DND-41 (cell line): ENCODE measurements around the gene FASTK.
A peak's percentile ranks its signal among the peaks of the same experiment; 100 is the strongest.

Experiments
- ATAC-seq: fragments of 200-7000 bp; cut with Tn5 transposase; 3 replicates; pipeline ENCODE4 v1.9.1; 2021; ENCODE audit warnings: low read depth; ENCODE audit not compliant: insufficient read depth
- DNase-seq: peaks from one replicate; pipeline ENCODE4 v3.0.0-alpha.2; 2020
- H2AFZ ChIP-seq: 2 replicates; pipeline ENCODE4 v1.6.0; 2012; ENCODE audit warnings: low read depth, low read length
- H3K27ac ChIP-seq: 2 replicates; pipeline ENCODE4 v1.5.1; 2012; ENCODE audit warnings: low read length, inconsistent platforms
- H3K27me3 ChIP-seq: fragments of 200-600 bp; sonication (generic); 2 replicates; pipeline ENCODE4 v1.6.0; 2012; ENCODE audit warnings: low read length, mild to moderate bottlenecking, inconsistent platforms; ENCODE audit not compliant: insufficient read depth, poor library complexity
- H3K36me3 ChIP-seq: 2 replicates; pipeline ENCODE4 v1.5.1; 2012; ENCODE audit warnings: low read length, inconsistent platforms; ENCODE audit not compliant: insufficient read depth
- H3K4me1 ChIP-seq: 2 replicates; pipeline ENCODE4 v1.5.1; 2012; ENCODE audit warnings: mild to moderate bottlenecking, low read length; ENCODE audit not compliant: insufficient read depth
- H3K4me2 ChIP-seq: 2 replicates; pipeline ENCODE4 v1.6.0; 2012; ENCODE audit warnings: mild to moderate bottlenecking, moderate library complexity, low read length, inconsistent platforms; ENCODE audit not compliant: insufficient read depth
- H3K4me3 ChIP-seq, 2 experiments: fragments of 200-600 bp in 1 of 2; shearing (Covaris generic) in 1 of 2; 2 replicates each; pipeline ENCODE4 v1.5.1; 2012 to 2016; ENCODE audit warnings: inconsistent platforms in 2 of 2, low read length in 2 of 2, mild to moderate bottlenecking in 2 of 2, low read depth in 1 of 2, moderate library complexity in 1 of 2
- H3K79me2 ChIP-seq: 2 replicates; pipeline ENCODE4 v1.6.0; 2012; ENCODE audit warnings: low read length, inconsistent platforms; ENCODE audit not compliant: insufficient read depth
- H3K9ac ChIP-seq: 2 replicates; pipeline ENCODE4 v1.6.0; 2012; ENCODE audit warnings: low read depth, mild to moderate bottlenecking, inconsistent platforms, low read length, moderate library complexity
- H3K9me3 ChIP-seq: 2 replicates; pipeline ENCODE4 v1.5.1; 2012; ENCODE audit warnings: low read length, moderate library complexity, mild to moderate bottlenecking, inconsistent platforms; ENCODE audit not compliant: insufficient read depth, severe bottlenecking
- H4K20me1 ChIP-seq: 2 replicates; pipeline ENCODE4 v1.6.0; 2012; ENCODE audit warnings: low read length; ENCODE audit not compliant: insufficient read depth
- CTCF ChIP-seq: IDR thresholded peaks from 2 replicates; pipeline ENCODE4 v1.5.1; 2012; ENCODE audit warnings: borderline replicate concordance, low read length, moderate library complexity, mild to moderate bottlenecking; ENCODE audit not compliant: poor library complexity, severe bottlenecking; ENCODE audit errors: extremely low read depth
- EZH2 ChIP-seq: IDR thresholded peaks from 3 replicates; pipeline ENCODE4 v1.6.1; 2012; ENCODE audit warnings: borderline replicate concordance, low read depth, mild to moderate bottlenecking, moderate library complexity, low read length, inconsistent platforms; ENCODE audit not compliant: severe bottlenecking

Gene FASTK

GRCh38 chr7:151124481-151124880 lies 43.9 kb upstream of the FASTK start:
- no peak overlapping the region for H2AFZ ChIP-seq
- no peaks in the 10 kb centered on the region for H3K27me3 ChIP-seq
- ATAC-seq (no peak), DNase-seq (no peak)
- H3K79me2 ChIP-seq = no peaks in the 10 kb centered on the region
- H3K4me2 ChIP-seq = no peak overlapping the region
- H3K4me3 ChIP-seq = no peak overlapping the region
- H4K20me1 ChIP-seq = peaks cover 7% of the 10 kb centered on the region
- H3K9ac ChIP-seq = no peak overlapping the region
- no peaks in the 10 kb centered on the region for H3K9me3 ChIP-seq
- H3K27ac ChIP-seq = no peak overlapping the region
- TF ChIP-seq EZH2 (no peak), CTCF (no peak)
- peaks cover 21% of the 10 kb centered on the region for H3K36me3 ChIP-seq
- no peaks in the 10 kb centered on the region; the same call in 1 of the 2 replicates for H3K4me1 ChIP-seq

- Histone ChIP-seq H3K4me1 (peaks cover 2% of the 10 kb centered on the region), H4K20me1 (peaks cover 7% of the 10 kb centered on the region), H3K27me3 (no peaks in the 10 kb centered on the region), H3K4me2 (no peak overlapping the region), H3K9me3 (no peaks in the 10 kb centered on the region), H3K27ac (no peak overlapping the region), H2AFZ (no peak overlapping the region), H3K9ac (no peak overlapping the region), H3K4me3 (no peak overlapping the region), H3K79me2 (no peaks in the 10 kb centered on the region), H3K36me3 (peaks cover 21% of the 10 kb centered on the region)
- peak; percentile 99 for ATAC-seq
- no peak for TF ChIP-seq EZH2
- TF ChIP-seq CTCF = peak; percentile 99
- peak; percentile 84 for DNase-seq
These were observed 43.3 kb upstream of the FASTK start for GRCh38 chr7:151123822-151124464.

GRCh38 chr7:151123158-151123821 lies 42.7 kb upstream of the FASTK start:
- H3K79me2 ChIP-seq = 0 out of 2 replicates have a peak, but pooled peaks cover 2% of the 10 kb centered on the region
- H3K4me1 ChIP-seq = peaks cover 9% of the 10 kb centered on the region
- peaks cover 7% of the 10 kb centered on the region for H4K20me1 ChIP-seq
- no peak overlapping the region for H3K9ac ChIP-seq
- H3K9me3 ChIP-seq = no peaks in the 10 kb centered on the region
- ATAC-seq (no peak), DNase-seq (no peak)
- no peak overlapping the region for H2AFZ ChIP-seq
- H3K27me3 ChIP-seq = no peaks in the 10 kb centered on the region
- H3K4me3 ChIP-seq = no peak overlapping the region
- H3K4me2 ChIP-seq = no peak overlapping the region
- peaks cover 21% of the 10 kb centered on the region for H3K36me3 ChIP-seq
- no peak for TF ChIP-seq EZH2
- no peak for TF ChIP-seq CTCF
- H3K27ac ChIP-seq = no peak overlapping the region
